Mesothelial cell of epicardium (in vitro differentiated cells): ENCODE data around the gene RAPGEF3. TPM values are rescaled to one million over a fixed set of nuclear protein-coding genes. Genes with fewer than 3 reads are reported as not detected.

ENCODE experiments used
- DNase-seq, 2 experiments: peaks; one replicate each; pipeline ENCODE4 v3.0.0; 2021; ENCODE audit warnings: low spot score in 2 of 2; ENCODE audit not compliant: unreplicated experiment in 2 of 2
- H3K27ac Mint-ChIP-seq: 2 replicates; pipeline ENCODE4 v1.8.0; 2021; ENCODE audit warnings: mixed read lengths
- H3K27me3 Mint-ChIP-seq: 2 replicates; pipeline ENCODE4 v1.8.0; 2021; ENCODE audit warnings: low read depth, mixed read lengths
- H3K36me3 Mint-ChIP-seq: 2 replicates; pipeline ENCODE4 v1.8.0; 2021; ENCODE audit warnings: mixed read lengths
- H3K4me1 Mint-ChIP-seq: 2 replicates; pipeline ENCODE4 v1.8.0; 2021; ENCODE audit warnings: mixed read lengths
- H3K4me3 Mint-ChIP-seq: 2 replicates; pipeline ENCODE4 v1.8.0; 2021; ENCODE audit warnings: mild to moderate bottlenecking, moderate library complexity, mixed read lengths
- H3K9me3 Mint-ChIP-seq: 2 replicates; pipeline ENCODE4 v1.8.0; 2021; ENCODE audit warnings: mixed read lengths
- total RNA-seq: library from RNA; stranded (reverse); gene quantifications from 3 replicates; pipeline ENCODE4 v1.2.1, GENCODE V29; 2021
- TF ChIP-seq, protein P1 (sequence below): fragments of 200-600 bp; sonication (generic); IDR thresholded peaks from one replicate; pipeline ENCODE4 v1.5.0; 2021; ENCODE audit warnings: antibody characterized with exemption; ENCODE audit not compliant: unreplicated experiment

RAPGEF3 gene
- total RNA-seq, 1 donor from 2014 or later = 19.4 TPM

GRCh38 chr12:47789712-47790489 is 31.2 kb upstream of the RAPGEF3 start:
- no peak for DNase-seq
- no peaks in the 10 kb centered on the region for H3K9me3 Mint-ChIP-seq
- no peaks in the 10 kb centered on the region for H3K4me1 Mint-ChIP-seq
- H3K4me3 Mint-ChIP-seq = no peak overlapping the region
- no peaks in the 10 kb centered on the region for H3K27me3 Mint-ChIP-seq
- no peak overlapping the region for H3K27ac Mint-ChIP-seq
- TF ChIP-seq, protein P1, sequence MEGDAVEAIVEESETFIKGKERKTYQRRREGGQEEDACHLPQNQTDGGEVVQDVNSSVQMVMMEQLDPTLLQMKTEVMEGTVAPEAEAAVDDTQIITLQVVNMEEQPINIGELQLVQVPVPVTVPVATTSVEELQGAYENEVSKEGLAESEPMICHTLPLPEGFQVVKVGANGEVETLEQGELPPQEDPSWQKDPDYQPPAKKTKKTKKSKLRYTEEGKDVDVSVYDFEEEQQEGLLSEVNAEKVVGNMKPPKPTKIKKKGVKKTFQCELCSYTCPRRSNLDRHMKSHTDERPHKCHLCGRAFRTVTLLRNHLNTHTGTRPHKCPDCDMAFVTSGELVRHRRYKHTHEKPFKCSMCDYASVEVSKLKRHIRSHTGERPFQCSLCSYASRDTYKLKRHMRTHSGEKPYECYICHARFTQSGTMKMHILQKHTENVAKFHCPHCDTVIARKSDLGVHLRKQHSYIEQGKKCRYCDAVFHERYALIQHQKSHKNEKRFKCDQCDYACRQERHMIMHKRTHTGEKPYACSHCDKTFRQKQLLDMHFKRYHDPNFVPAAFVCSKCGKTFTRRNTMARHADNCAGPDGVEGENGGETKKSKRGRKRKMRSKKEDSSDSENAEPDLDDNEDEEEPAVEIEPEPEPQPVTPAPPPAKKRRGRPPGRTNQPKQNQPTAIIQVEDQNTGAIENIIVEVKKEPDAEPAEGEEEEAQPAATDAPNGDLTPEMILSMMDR = no peak
- peaks cover 30% of the 10 kb centered on the region for H3K36me3 Mint-ChIP-seq

- DNase-seq = no peak
- no peaks in the 10 kb centered on the region for H3K4me1 Mint-ChIP-seq
- H3K9me3 Mint-ChIP-seq = no peaks in the 10 kb centered on the region
- H3K27me3 Mint-ChIP-seq = no peaks in the 10 kb centered on the region
- no peak overlapping the region for H3K4me3 Mint-ChIP-seq
- peaks cover 34% of the 10 kb centered on the region for H3K36me3 Mint-ChIP-seq
- no peak overlapping the region for H3K27ac Mint-ChIP-seq
- TF ChIP-seq, protein P1 = no peak
Measured at GRCh38 chr12:47789141-47789540, 30.5 kb upstream of the RAPGEF3 start.

GRCh38 chr12:47787596-47788319 is 29.1 kb upstream of the RAPGEF3 start:
- Mint-ChIP-seq H3K27me3 (no peaks in the 10 kb centered on the region), H3K4me3 (no peak overlapping the region), H3K4me1 (no peaks in the 10 kb centered on the region), H3K36me3 (peaks cover 28% of the 10 kb centered on the region), H3K27ac (no peak overlapping the region), H3K9me3 (no peaks in the 10 kb centered on the region)
- no peak for DNase-seq
- TF ChIP-seq, protein P1 = no peak

DNA sequence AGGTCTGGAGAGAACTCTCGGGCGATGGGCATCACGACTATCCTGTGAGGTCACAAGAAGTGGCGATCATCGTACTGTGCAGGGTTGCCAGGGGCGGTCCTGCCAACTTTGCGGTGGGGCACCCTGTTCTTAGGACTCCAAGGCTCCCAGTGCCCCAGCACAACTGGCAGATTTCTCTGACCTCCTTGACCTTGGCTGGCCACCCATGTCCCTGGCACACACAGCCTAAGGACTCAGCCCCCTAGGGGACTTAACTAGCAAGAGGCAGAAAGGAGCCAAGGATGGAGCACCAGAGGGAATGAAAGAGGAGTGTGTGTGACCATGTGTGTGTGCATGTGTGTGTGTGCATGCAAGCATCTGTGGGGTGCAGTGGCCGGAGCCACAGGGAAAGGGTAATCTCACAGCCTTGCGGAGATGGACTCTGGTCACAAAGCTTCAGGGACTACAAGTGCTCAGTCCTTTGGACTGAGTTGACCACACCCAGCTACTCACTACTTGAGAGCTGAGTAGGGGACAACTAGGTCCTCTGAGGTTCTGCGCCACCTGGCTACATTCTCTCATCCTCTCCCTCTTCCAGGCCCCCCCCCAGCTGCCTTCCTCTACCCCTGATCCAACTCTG is 28.1 kb upstream of the RAPGEF3 start:
- H3K27ac Mint-ChIP-seq = no peak overlapping the region
- H3K4me1 Mint-ChIP-seq = no peaks in the 10 kb centered on the region
- H3K9me3 Mint-ChIP-seq = no peaks in the 10 kb centered on the region
- no peak overlapping the region for H3K4me3 Mint-ChIP-seq
- no peak for DNase-seq
- no peaks in the 10 kb centered on the region for H3K27me3 Mint-ChIP-seq
- TF ChIP-seq, protein P1 = no peak
- peaks cover 23% of the 10 kb centered on the region for H3K36me3 Mint-ChIP-seq

DNA sequence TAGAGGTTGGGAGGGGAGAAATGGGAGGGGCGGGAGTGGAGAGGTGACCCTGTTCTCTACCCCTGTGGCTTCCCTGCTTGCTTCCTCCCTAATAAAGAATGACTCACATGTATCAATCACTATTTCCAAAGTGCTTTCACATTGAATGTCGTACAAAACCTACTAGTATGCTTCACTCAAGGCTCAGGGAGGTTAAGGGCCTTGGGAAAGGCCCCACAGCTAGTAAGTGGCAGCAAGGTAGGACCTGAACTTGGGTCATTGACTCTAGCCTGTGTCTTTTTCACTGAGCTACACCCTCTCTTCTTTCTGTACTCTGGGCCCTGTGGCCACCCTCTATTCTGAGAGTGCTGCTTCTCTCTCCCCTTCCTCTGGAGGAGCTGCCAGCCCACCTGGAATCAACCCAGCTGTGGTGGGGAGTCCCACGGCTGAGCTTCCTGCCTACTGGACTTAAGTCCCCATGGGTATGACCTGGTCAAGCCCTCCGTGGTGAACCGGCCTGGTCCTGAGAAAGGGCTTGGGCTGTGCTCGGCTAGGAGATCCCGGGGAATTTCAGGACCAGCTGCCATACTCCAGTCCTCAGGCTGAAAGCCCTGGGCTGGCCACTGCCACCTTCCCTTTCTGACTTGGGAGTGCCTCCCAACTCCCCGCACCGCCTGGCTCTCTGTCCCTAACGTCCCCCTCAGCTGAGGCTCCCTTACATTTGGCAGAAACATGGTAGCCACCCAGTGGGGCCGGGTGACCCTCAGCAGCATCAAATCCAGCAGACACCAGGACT is 27.4 kb upstream of the RAPGEF3 start:
- H3K36me3 Mint-ChIP-seq = peaks cover 24% of the 10 kb centered on the region

More for the DNA sequence above, 27.4 kb upstream of the RAPGEF3 start:
- Mint-ChIP-seq H3K9me3 (no peaks in the 10 kb centered on the region), H3K4me1 (no peaks in the 10 kb centered on the region), H3K27ac (no peak overlapping the region), H3K4me3 (no peak overlapping the region), H3K27me3 (no peaks in the 10 kb centered on the region)
- TF ChIP-seq, protein P1 = no peak
- no peak for DNase-seq
